ENCODE measurements around the gene TRIM7.

The TRIM7 gene

GRCh38 chr5:181160152-181160754 lies 44.7 kb downstream of the TRIM7 start:
- Histone ChIP-seq H3K9ac (ENCODE audit: low read depth, low read length, poor library complexity, severe bottlenecking) (no peak overlapping the region), H3K4me1 (ENCODE audit: insufficient read depth, low read length, poor library complexity, severe bottlenecking) (no peaks in the 10 kb centered on the region), H3F3A (ENCODE audit: low read depth) (no peaks in the 10 kb centered on the region), H3K36me3 (ENCODE audit: insufficient read depth, low read length) (no peaks in the 10 kb centered on the region), H3K27me3 (ENCODE audit: insufficient read depth, low read length, poor library complexity, severe bottlenecking) (no peaks in the 10 kb centered on the region), H3K4me2 (ENCODE audit: low read depth, low read length, poor library complexity, severe bottlenecking) (no peak overlapping the region), H2AFZ (ENCODE audit: low read length) (no peak overlapping the region), H3K9me2 (replicated peaks; ENCODE audit: low read depth, low read length) (no peaks in the 10 kb centered on the region), H3K9me3 (ENCODE audit: insufficient read depth, low read depth, low read length) (no peaks in the 10 kb centered on the region), H3K79me2 (ENCODE audit: insufficient read depth, low read length) (no peaks in the 10 kb centered on the region), H4K20me1 (ENCODE audit: insufficient read depth, low read length, poor library complexity, severe bottlenecking) (no peaks in the 10 kb centered on the region), H3K4me3 (ENCODE audit: low read length, poor library complexity, severe bottlenecking) (no peak overlapping the region)
- TF ChIP-seq CTCF (conservative IDR thresholded peaks at IDR 0.05; ENCODE audit: low read length), result no peak
- no peak for TF ChIP-seq EZH2phosphoT487 (IDR thresholded peaks at IDR 0.05; ENCODE audit: borderline replicate concordance)

GRCh38 chr5:181159286-181160151 lies 45.5 kb downstream of the TRIM7 start:
- H3K4me1 ChIP-seq (ENCODE audit: insufficient read depth, low read length, poor library complexity, severe bottlenecking), result no peaks in the 10 kb centered on the region
- H2AFZ ChIP-seq (ENCODE audit: low read length), result no peak overlapping the region
- H3K79me2 ChIP-seq (ENCODE audit: insufficient read depth, low read length), result no peaks in the 10 kb centered on the region
- H3K9me3 ChIP-seq (ENCODE audit: insufficient read depth, low read depth, low read length), result no peaks in the 10 kb centered on the region
- TF ChIP-seq EZH2phosphoT487 (IDR thresholded peaks at IDR 0.05; ENCODE audit: borderline replicate concordance) (no peak), CTCF (conservative IDR thresholded peaks at IDR 0.05; ENCODE audit: low read length) (peak; percentile 61)
- no peak overlapping the region for H3K9ac ChIP-seq (ENCODE audit: low read depth, low read length, poor library complexity, severe bottlenecking)
- no peaks in the 10 kb centered on the region for H3K9me2 ChIP-seq (replicated peaks; ENCODE audit: low read depth, low read length)
- no peak overlapping the region for H3K4me3 ChIP-seq (ENCODE audit: low read length, poor library complexity, severe bottlenecking)
- H3K36me3 ChIP-seq (ENCODE audit: insufficient read depth, low read length), result no peaks in the 10 kb centered on the region
- no peaks in the 10 kb centered on the region for H3F3A ChIP-seq (ENCODE audit: low read depth)
- H4K20me1 ChIP-seq (ENCODE audit: insufficient read depth, low read length, poor library complexity, severe bottlenecking), result no peaks in the 10 kb centered on the region
- H3K27me3 ChIP-seq (ENCODE audit: insufficient read depth, low read length, poor library complexity, severe bottlenecking), result no peaks in the 10 kb centered on the region
- no peak overlapping the region for H3K4me2 ChIP-seq (ENCODE audit: low read depth, low read length, poor library complexity, severe bottlenecking)

- H3K4me2 ChIP-seq (ENCODE audit: low read depth, low read length, poor library complexity, severe bottlenecking), result no peak overlapping the region
- H3K9ac ChIP-seq (ENCODE audit: low read depth, low read length, poor library complexity, severe bottlenecking), result no peak overlapping the region
- no peak overlapping the region for H2AFZ ChIP-seq (ENCODE audit: low read length)
These were observed 46.1 kb downstream of the TRIM7 start for GRCh38 chr5:181158869-181159268.

More at GRCh38 chr5:181158869-181159268, 46.1 kb downstream of the TRIM7 start:
- Histone ChIP-seq H3K36me3 (ENCODE audit: insufficient read depth, low read length) (no peaks in the 10 kb centered on the region), H3F3A (ENCODE audit: low read depth) (no peaks in the 10 kb centered on the region), H3K27me3 (ENCODE audit: insufficient read depth, low read length, poor library complexity, severe bottlenecking) (no peaks in the 10 kb centered on the region), H3K79me2 (ENCODE audit: insufficient read depth, low read length) (no peaks in the 10 kb centered on the region), H3K9me3 (ENCODE audit: insufficient read depth, low read depth, low read length) (no peaks in the 10 kb centered on the region), H3K4me1 (ENCODE audit: insufficient read depth, low read length, poor library complexity, severe bottlenecking) (no peaks in the 10 kb centered on the region), H4K20me1 (ENCODE audit: insufficient read depth, low read length, poor library complexity, severe bottlenecking) (no peaks in the 10 kb centered on the region), H3K4me3 (ENCODE audit: low read length, poor library complexity, severe bottlenecking) (no peak overlapping the region), H3K9me2 (replicated peaks; ENCODE audit: low read depth, low read length) (no peaks in the 10 kb centered on the region)
- TF ChIP-seq CTCF (conservative IDR thresholded peaks at IDR 0.05; ENCODE audit: low read length) (no peak), EZH2phosphoT487 (IDR thresholded peaks at IDR 0.05; ENCODE audit: borderline replicate concordance) (no peak)
